GM12878 (cell line): Measurements from ENCODE around the gene TAPBPL.

ENCODE experiments used
- EP300 ChIP-seq, 2 experiments: fragments of 150-350 bp in 1 of 2; IDR thresholded peaks; 2 replicates each; pipeline ENCODE4 v1.6.1; 2011 to 2012; ENCODE audit warnings: low read depth in 2 of 2, low read length in 2 of 2, borderline replicate concordance in 1 of 2, improper control_type of control experiment in 1 of 2, inconsistent platforms in 1 of 2; ENCODE audit not compliant: control insufficient read depth in 1 of 2
- ESRRA ChIP-seq: IDR thresholded peaks from 2 replicates; pipeline ENCODE4 v1.6.1; 2012; ENCODE audit warnings: mild to moderate bottlenecking, low read length, improper control_type of control experiment
- EZH2 ChIP-seq: IDR thresholded peaks from 2 replicates; pipeline ENCODE4 v1.6.1; 2012; ENCODE audit warnings: low read depth, mild to moderate bottlenecking, control low read depth, inconsistent platforms, low read length, borderline replicate concordance; ENCODE audit not compliant: control insufficient read depth
- MEF2A ChIP-seq: IDR thresholded peaks from 2 replicates; pipeline ENCODE4 v1.6.1; 2011; ENCODE audit warnings: low read depth, mild to moderate bottlenecking, low read length, moderate library complexity; ENCODE audit not compliant: insufficient read depth
- MTA2 ChIP-seq: fragments of 450-650 bp; IDR thresholded peaks from 2 replicates; pipeline ENCODE4 v1.6.1; 2016; ENCODE audit warnings: low read depth, mild to moderate bottlenecking, moderate library complexity
- PAX5 ChIP-seq: IDR thresholded peaks from 2 replicates; pipeline ENCODE4 v1.6.1; 2011; ENCODE audit warnings: low read depth, low read length, borderline replicate concordance
- RELA ChIP-seq: fragments of 450-650 bp; IDR thresholded peaks from 2 replicates; pipeline ENCODE4 v1.8.0; 2014; ENCODE audit warnings: borderline replicate concordance; ENCODE audit not compliant: partially characterized antibody
- REST ChIP-seq: IDR thresholded peaks from 2 replicates; pipeline ENCODE4 v1.6.1; 2012; ENCODE audit warnings: mild to moderate bottlenecking, low read depth, low read length
- YY1 ChIP-seq: IDR thresholded peaks from 2 replicates; pipeline ENCODE4 v1.6.1; 2011; ENCODE audit warnings: low read depth, mild to moderate bottlenecking, low read length
- TF ChIP-seq, protein P1 (sequence below), 3 experiments: IDR thresholded peaks in 2 of 3; conservative IDR thresholded peaks in 1 of 3; 2 replicates each; pipeline ENCODE4 v1.5.1; 2011; ENCODE audit warnings: low read depth in 3 of 3, low read length in 3 of 3, mild to moderate bottlenecking in 3 of 3, control low read depth in 2 of 3, moderate library complexity in 2 of 3, inconsistent platforms in 1 of 3, mixed read lengths in 1 of 3; ENCODE audit not compliant: control insufficient read depth in 2 of 3, insufficient read depth in 1 of 3; ENCODE audit errors: extremely low read depth in 1 of 3
- TF ChIP-seq, protein P2 (sequence below): IDR thresholded peaks from 2 replicates; pipeline ENCODE4 v1.6.1; 2011; ENCODE audit warnings: borderline replicate concordance, low read depth, mild to moderate bottlenecking, moderate library complexity, mixed read lengths, low read length; ENCODE audit not compliant: insufficient read depth; ENCODE audit errors: extremely low read length

- TF ChIP-seq EP300 (IDR thresholded peaks at IDR 0.05; ENCODE audit: borderline replicate concordance in 1 of 2, control insufficient read depth in 1 of 2, low read depth in 2 of 2, low read length in 2 of 2) (no peak), YY1 (no peak), MTA2 (no peak), PAX5 (no peak), ESRRA (no peak), EZH2 (no peak), REST (no peak), MEF2A (no peak), RELA (no peak)
- TF ChIP-seq, protein P1, sequence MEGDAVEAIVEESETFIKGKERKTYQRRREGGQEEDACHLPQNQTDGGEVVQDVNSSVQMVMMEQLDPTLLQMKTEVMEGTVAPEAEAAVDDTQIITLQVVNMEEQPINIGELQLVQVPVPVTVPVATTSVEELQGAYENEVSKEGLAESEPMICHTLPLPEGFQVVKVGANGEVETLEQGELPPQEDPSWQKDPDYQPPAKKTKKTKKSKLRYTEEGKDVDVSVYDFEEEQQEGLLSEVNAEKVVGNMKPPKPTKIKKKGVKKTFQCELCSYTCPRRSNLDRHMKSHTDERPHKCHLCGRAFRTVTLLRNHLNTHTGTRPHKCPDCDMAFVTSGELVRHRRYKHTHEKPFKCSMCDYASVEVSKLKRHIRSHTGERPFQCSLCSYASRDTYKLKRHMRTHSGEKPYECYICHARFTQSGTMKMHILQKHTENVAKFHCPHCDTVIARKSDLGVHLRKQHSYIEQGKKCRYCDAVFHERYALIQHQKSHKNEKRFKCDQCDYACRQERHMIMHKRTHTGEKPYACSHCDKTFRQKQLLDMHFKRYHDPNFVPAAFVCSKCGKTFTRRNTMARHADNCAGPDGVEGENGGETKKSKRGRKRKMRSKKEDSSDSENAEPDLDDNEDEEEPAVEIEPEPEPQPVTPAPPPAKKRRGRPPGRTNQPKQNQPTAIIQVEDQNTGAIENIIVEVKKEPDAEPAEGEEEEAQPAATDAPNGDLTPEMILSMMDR (IDR thresholded peaks at IDR 0.05 in 2 of 3, conservative IDR thresholded peaks at IDR 0.05 in 1 of 3; ENCODE audit: control insufficient read depth in 2 of 3, extremely low read depth in 1 of 3, insufficient read depth in 1 of 3, low read depth in 3 of 3, low read length in 3 of 3): no peak
- TF ChIP-seq, protein P2, sequence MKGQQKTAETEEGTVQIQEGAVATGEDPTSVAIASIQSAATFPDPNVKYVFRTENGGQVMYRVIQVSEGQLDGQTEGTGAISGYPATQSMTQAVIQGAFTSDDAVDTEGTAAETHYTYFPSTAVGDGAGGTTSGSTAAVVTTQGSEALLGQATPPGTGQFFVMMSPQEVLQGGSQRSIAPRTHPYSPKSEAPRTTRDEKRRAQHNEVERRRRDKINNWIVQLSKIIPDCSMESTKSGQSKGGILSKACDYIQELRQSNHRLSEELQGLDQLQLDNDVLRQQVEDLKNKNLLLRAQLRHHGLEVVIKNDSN: no peak
Observed at GRCh38 chr12:6440391-6440790, 11.5 kb upstream of the TAPBPL start.
